GDM1 (cell line): Measurements from ENCODE around the gene MAJIN.

ENCODE experiments used
- DNase-seq: peaks from one replicate; lab custom pipeline; 2025; lab: John Stamatoyannopoulos, UW

Gene MAJIN

DNA sequence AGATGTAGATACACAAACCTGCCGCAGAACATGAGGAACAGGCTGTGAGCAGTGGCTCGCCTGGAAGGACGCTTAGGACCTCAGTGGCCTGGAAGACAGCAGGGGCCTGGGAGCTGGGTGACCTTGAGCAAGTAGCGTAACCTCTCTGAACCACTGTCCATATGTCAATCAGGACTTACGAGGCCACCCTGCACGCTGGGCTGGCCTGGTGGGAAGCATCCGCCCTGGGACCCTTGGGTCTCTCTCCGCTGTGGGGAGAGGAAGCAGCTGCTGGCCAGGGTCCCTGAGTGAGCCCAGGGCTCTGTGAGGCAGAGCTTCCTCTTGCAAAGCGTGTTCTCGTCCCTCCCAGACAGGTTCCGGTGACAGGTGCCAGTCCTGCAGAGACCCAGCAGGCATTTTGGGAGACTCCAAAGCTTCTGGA is 79.5 kb downstream of the MAJIN start:
- no peak for DNase-seq

GRCh38 chr11:64891880-64892279 is 80.0 kb downstream of the MAJIN start:
- DNase-seq = no peak

GRCh38 chr11:64891215-64891848 is 80.6 kb downstream of the MAJIN start:
- no peak for DNase-seq

- DNase-seq = no peak
These were observed 81.4 kb downstream of the MAJIN start for GRCh38 chr11:64890522-64890939.

DNA sequence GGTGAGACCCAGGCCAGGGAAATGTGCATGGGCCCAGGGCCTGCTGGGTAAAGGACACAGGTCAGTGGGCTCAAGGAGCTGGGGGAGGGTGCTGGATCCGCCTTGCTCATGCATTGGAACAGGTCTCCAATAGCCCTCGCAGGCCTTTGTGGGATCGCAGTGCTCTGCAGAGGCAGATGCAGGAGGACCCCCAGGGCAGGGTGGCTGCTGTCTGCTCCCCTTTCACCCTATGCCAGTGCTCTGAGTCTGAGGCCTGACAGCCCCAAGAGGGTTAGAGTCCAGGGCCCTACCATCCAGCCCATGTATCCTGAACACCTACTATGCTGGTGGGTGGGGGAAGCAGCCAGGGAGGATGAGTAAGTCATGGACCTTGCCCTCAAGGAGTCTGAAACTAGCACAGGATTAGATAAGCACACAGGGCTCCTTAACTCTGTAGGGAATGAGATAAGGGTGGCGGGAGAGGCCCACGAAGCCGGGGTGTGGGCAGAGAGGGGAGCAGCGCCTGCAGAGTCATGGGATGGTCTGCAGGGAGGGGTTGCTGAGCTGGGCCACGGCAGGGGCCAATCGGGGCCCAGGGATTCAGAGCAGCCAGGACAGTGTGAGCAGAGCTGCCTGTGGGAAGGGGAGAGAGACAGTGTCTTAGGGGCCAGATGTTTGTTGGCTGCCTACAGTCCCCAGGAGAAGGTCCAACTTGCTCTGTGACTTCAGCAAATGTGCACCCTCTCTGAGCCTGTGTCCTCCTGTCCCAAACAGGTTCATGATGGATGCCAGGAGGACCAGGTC is 83.0 kb downstream of the MAJIN start:
- no peak for DNase-seq

DNA sequence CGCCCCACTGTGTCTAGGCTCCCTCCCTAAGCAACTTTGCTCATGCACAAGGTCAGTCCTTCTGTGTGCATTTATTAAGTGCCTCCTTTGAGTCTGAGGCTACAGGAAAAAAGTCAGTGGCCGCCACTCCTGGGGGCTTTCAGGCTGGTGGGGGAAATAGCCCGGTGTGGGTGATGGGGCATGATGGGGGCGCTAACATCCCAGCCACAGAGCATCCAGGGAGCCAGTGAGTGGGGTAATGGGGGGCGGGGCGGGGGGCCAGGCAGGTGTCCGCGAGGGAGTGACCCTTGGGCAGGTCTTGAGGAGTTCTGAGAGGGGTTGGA is 83.5 kb downstream of the MAJIN start:
- DNase-seq = no peak
